Measurements from ENCODE around the gene OR1E1.

DNA sequence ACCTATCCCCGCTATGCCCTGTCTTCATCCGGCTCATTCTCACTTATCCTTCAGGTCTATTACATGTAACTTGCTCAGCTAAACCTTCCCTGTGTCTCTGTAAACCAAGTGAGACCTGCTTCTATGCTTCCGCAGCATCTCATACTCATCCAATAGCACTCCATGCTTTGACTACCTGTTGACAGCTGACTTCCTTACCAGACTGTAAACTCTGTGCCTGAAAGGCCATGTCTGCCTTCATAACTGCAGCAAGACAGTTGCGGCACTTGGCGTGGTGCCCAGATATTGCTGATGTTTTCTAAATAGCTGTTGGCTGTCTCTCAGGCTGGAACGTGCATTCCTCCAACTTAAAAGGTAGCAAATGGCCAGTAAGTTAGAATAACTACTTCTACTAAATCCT, 1.8 kb upstream of the OR1E1 start:
- TF ChIP-seq CTCF (IDR thresholded peaks at IDR 0.05) (no peak), POLR2AphosphoS5 (IDR thresholded peaks at IDR 0.05) (no peak), EP300 (IDR thresholded peaks at IDR 0.05; ENCODE audit: low read depth) (no peak), POLR2A (IDR thresholded peaks at IDR 0.05) (no peak)
